Tibial artery (tissue), 4 donors: ENCODE results near the gene PEX7.
"Not testable (repeated sequence)": the region's sequence is repeated elsewhere in the genome, so short reads cannot be mapped to it uniquely, and the experiment has no call there.

ENCODE experiments used
- DNase-seq, 2 donors: peaks; one replicate each; pipeline ENCODE4 v3.0.0-alpha.2; 2019
- H3K27ac ChIP-seq, 2 donors: fragments of 200-600 bp; sonication (generic) in 1 of 2; 1 replicate in 1 of 2; 2 replicates in 1 of 2; pipeline ENCODE4 v1.5.1; 2018 to 2019; ENCODE audit warnings: mild to moderate bottlenecking in 1 of 2
- H3K27me3 ChIP-seq, 2 donors: fragments of 200-600 bp; sonication (generic) in 1 of 2; one replicate each; pipeline versions ENCODE4 v1.5.1 to v1.6.0; 2016 to 2019
- H3K36me3 ChIP-seq, 3 donors: fragments of 200-600 bp; sonication (generic) in 2 of 3; one replicate each; pipeline ENCODE4 v1.5.1; 2016 to 2019; ENCODE audit warnings: mild to moderate bottlenecking in 2 of 3
- H3K4me1 ChIP-seq, 4 donors: fragments of 200-600 bp; sonication (generic) in 2 of 4; 1 replicate in 3 of 4; 2 replicates in 1 of 4; pipeline ENCODE4 v1.5.1; 2016 to 2019
- H3K4me3 ChIP-seq, 2 donors: fragments of 200-600 bp; sonication (generic) in 1 of 2; 1 replicate in 1 of 2; 2 replicates in 1 of 2; pipeline ENCODE4 v1.5.1; 2018 to 2019; ENCODE audit warnings: mild to moderate bottlenecking in 2 of 2
- H3K9me3 ChIP-seq, 3 donors: fragments of 200-600 bp; sonication (generic) in 1 of 3; one replicate each; pipeline ENCODE4 v1.5.1; 2016 to 2019
- intact Hi-C: fragments of 100-400 bp; cut with DNase I; formaldehyde crosslinking; loops from one replicate; pipeline ENCODE4 v1.15.0; 2023; ENCODE audit warnings: low total_unique reads
- TF ChIP-seq, protein P1 (sequence below), 2 experiments: fragments of 200-600 bp in 1 of 2; fragments of 450-650 bp in 1 of 2; IDR thresholded peaks; one replicate each; pipeline ENCODE4 v1.5.1; 2017 to 2019; ENCODE audit warnings: antibody characterized with exemption in 2 of 2, mild to moderate bottlenecking in 1 of 2, moderate library complexity in 1 of 2

Gene PEX7

DNA sequence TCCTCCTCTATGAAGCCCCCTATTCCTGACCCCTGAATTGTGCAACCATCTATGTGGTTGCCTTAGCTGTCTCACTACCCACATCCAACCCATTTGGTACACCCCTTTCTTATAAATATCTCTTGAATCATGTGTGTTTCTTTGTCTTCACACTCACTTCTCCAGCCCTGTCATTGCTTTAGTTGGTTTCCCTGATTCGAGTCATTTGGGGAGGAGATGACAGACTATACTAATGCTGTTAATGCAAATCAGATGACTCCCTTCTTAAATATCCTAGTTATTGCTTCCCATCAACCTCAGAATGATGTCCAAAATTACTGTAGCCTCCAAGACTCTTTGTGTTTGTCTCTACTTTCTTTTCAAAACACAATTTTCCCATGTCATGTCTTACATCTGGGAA, 122.7 kb downstream of the PEX7 start:
- H3K27ac ChIP-seq, result no peak overlapping the region
- H3K4me1 ChIP-seq, result no peaks in the 10 kb centered on the region
- DNase-seq, result no peak
- H3K9me3 ChIP-seq, result no peaks in the 10 kb centered on the region
- H3K4me3 ChIP-seq, result no peak overlapping the region
- TF ChIP-seq, protein P1, sequence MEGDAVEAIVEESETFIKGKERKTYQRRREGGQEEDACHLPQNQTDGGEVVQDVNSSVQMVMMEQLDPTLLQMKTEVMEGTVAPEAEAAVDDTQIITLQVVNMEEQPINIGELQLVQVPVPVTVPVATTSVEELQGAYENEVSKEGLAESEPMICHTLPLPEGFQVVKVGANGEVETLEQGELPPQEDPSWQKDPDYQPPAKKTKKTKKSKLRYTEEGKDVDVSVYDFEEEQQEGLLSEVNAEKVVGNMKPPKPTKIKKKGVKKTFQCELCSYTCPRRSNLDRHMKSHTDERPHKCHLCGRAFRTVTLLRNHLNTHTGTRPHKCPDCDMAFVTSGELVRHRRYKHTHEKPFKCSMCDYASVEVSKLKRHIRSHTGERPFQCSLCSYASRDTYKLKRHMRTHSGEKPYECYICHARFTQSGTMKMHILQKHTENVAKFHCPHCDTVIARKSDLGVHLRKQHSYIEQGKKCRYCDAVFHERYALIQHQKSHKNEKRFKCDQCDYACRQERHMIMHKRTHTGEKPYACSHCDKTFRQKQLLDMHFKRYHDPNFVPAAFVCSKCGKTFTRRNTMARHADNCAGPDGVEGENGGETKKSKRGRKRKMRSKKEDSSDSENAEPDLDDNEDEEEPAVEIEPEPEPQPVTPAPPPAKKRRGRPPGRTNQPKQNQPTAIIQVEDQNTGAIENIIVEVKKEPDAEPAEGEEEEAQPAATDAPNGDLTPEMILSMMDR (IDR thresholded peaks at IDR 0.05), result no peak
- no peaks in the 10 kb centered on the region for H3K36me3 ChIP-seq
- H3K27me3 ChIP-seq, result peaks cover 0 to 7% of the 10 kb centered on the region in 2 donors
- intact Hi-C loops, result no loop called here

DNA sequence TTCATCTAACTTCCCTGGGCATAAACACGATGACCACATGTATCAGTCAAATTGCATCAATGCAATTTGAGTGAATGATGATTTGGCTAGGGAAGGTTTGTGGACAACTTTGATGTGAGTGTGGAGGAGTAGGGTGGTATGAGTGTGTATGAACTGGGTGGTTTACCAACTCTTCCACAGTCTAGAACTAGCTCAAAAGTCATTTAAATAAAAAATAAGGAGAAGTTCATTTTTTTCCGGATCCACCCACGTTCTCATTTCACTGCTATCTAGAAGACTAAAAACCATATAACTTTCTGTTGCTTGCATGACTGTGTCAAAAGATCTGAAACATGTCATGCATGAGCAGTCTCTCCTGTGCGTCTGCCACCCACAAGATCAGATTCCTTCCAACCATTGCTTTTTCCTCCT, 123.3 kb downstream of the PEX7 start:
- no peaks in the 10 kb centered on the region for H3K4me1 ChIP-seq
- TF ChIP-seq, protein P1 (IDR thresholded peaks at IDR 0.05), result no peak
- intact Hi-C loops, result no loop called here

DNA sequence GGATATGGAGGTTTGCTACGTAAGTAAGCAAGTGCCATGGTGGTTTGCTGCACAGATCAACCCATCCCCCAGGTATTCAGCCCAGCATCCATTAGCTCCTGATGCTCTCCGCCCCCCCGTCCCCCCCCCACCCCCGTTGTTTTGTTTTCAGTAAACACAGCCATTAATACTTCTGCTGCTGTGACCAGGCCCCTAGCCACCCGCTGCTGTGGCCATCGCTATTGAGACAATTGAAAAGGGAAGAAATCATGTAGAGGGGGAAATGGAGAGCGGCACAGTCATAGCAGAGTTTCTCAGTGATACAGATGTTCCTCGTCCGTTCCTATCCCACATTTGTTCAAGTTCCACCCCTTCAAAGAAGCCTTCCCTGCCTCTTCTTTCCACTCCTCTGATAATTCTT, 124.6 kb downstream of the PEX7 start:
- TF ChIP-seq, protein P1 (IDR thresholded peaks at IDR 0.05), result no peak

More for the DNA sequence above, 123.3 kb downstream of the PEX7 start:
- Histone ChIP-seq H3K4me3 (no peak overlapping the region), H3K9me3 (no peaks in the 10 kb centered on the region), H3K36me3 (no peaks in the 10 kb centered on the region), H3K27ac (no peak overlapping the region), H3K27me3 (peaks cover 0 to 7% of the 10 kb centered on the region in 2 donors)
- no peak for DNase-seq

DNA sequence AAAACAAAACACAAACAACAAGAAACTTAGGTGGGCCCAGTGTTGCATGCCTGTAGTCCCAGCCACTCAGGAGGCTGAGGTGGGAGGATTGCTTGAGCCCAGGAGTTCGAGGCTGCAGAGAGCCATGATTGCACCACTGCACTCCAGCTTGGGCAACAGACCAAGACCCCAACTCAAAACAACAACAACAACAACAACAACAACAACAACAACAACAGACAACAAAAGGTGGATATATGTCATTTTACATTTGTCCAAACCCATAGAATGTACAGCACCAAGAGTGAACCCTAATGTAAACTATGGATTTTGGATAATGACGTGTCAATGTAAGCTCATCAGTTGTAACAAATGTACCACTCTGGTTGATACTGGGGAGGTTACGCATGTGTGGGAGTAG, 127.6 kb downstream of the PEX7 start:
- H3K27me3 ChIP-seq, H3K27ac ChIP-seq, H3K4me3 ChIP-seq, H3K4me1 ChIP-seq, H3K36me3 ChIP-seq, DNase-seq, intact Hi-C loops, H3K9me3 ChIP-seq: not testable (repeated sequence)

More for the DNA sequence above, 124.6 kb downstream of the PEX7 start:
- Histone ChIP-seq H3K9me3 (no peaks in the 10 kb centered on the region), H3K27me3 (peaks cover 0 to 7% of the 10 kb centered on the region in 2 donors), H3K36me3 (no peaks in the 10 kb centered on the region), H3K4me1 (no peaks in the 10 kb centered on the region), H3K27ac (no peak overlapping the region), H3K4me3 (no peak overlapping the region)
- DNase-seq, result no peak
- intact Hi-C loops, result no loop called here

DNA sequence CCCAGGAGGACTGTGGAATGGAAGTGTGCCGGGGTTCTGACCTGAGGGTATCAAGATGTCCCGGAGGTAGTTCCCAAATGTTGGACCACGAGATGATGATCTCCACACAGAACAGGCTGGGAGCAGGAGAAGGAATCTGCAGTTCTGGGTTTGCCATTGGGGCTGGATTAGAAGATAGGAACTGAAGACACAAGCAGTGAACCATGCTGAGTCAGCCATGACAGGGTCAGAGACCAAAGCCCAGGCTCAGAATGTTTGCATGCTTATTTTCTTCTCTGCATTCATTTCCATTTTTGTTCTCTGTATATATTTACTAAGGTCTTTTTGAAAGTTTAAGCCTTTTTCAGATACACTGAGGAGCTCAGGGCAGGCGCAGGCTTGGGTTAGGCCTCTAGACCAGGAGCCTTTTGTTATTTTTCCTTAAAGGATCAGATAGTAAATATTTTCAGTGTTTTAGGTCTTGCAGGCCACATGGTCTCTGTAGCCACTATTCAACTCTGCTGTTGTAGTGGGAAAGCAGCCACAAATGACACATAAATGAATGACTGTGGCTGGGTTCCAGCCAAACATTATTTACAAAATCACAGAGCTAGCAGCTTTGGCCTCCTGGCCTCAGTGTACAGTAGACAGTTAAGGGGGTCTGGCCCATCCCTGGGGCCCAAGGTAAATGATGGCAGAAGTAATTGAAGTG, 128.2 kb downstream of the PEX7 start:
- Histone ChIP-seq H3K4me1 (no peaks in the 10 kb centered on the region), H3K4me3 (no peak overlapping the region), H3K27me3 (no peaks in the 10 kb centered on the region), H3K36me3 (no peaks in the 10 kb centered on the region), H3K9me3 (no peaks in the 10 kb centered on the region), H3K27ac (no peak overlapping the region)
- intact Hi-C loops, result no loop called here
- TF ChIP-seq, protein P1 (IDR thresholded peaks at IDR 0.05), result no peak
- no peak for DNase-seq

DNA sequence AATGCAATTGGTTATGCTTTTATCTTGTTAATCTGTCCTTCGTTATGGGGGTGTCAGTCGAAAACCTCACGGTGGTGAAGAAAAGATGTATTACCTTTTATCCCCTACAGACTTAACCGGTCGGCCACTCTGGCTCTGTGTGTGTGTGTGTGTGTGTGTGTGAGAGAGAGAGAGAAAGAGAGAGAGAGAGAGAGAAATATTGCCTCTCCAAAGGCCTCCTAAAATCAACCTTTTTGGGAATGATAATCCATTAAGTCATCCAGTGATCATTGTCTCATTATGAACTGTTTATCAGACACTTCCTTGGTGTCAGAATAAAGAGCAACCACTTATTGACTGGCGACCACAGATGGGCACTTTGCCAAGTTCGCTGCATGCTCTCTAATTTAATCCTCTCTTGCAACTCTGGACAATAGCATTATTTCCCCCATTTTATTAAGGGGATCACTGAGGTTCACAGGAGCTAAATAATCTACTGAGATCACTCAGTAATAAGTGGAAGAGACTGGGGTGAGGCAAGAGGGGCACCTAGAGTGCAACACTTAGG, 130.4 kb downstream of the PEX7 start:
- intact Hi-C loops, result no loop called here
- H3K9me3 ChIP-seq, result no peaks in the 10 kb centered on the region
- peaks cover 0 to 6% of the 10 kb centered on the region in 2 donors for H3K27me3 ChIP-seq
- H3K27ac ChIP-seq, result no peak overlapping the region
- no peak overlapping the region for H3K4me3 ChIP-seq
- H3K36me3 ChIP-seq, result no peaks in the 10 kb centered on the region
- H3K4me1 ChIP-seq, result no peaks in the 10 kb centered on the region
- no peak for DNase-seq
- TF ChIP-seq, protein P1 (IDR thresholded peaks at IDR 0.05), result no peak
